Stimulated activated CD8-positive, alpha-beta memory T cell treated with anti-CD3 and anti-CD28 coated beads, Interleukin-12 subunit alpha, Interleukin-12 subunit beta, amount 100 ng/mL, for 24 hours (primary cell): ENCODE data around the gene NPDC1.
"Not testable (repeated sequence)": the region's sequence is repeated elsewhere in the genome, so short reads cannot be mapped to it uniquely, and the experiment has no call there.

ENCODE experiments used
- DNase-seq: peaks from one replicate; pipeline ENCODE4 v3.0.0-alpha.2; 2020; ENCODE audit errors: extremely low read depth

NPDC1 gene

GRCh38 chr9:137011156-137011555 lies 34.8 kb downstream of the NPDC1 start:
- DNase-seq, result no peak

GRCh38 chr9:137009938-137010732 lies 35.8 kb downstream of the NPDC1 start:
- DNase-seq, result no peak

- DNase-seq, result no peak
Observed at GRCh38 chr9:137009217-137009616, 36.8 kb downstream of the NPDC1 start.

- no peak for DNase-seq
Observed at GRCh38 chr9:137008312-137008711, 37.7 kb downstream of the NPDC1 start.

GRCh38 chr9:137007816-137008270 lies 38.1 kb downstream of the NPDC1 start:
- no peak for DNase-seq

GRCh38 chr9:137007108-137007815 lies 38.7 kb downstream of the NPDC1 start:
- DNase-seq, result no peak

- DNase-seq, result no peak
Observed at GRCh38 chr9:137006116-137007003, 39.6 kb downstream of the NPDC1 start.

GRCh38 chr9:137004285-137004684 lies 41.7 kb downstream of the NPDC1 start:
- DNase-seq, result not testable (repeated sequence)

GRCh38 chr9:137002646-137003041 lies 43.3 kb downstream of the NPDC1 start:
- no peak for DNase-seq

- no peak for DNase-seq
Observed at GRCh38 chr9:137001857-137002645, 43.9 kb downstream of the NPDC1 start.

GRCh38 chr9:137000177-137000930 lies 45.6 kb downstream of the NPDC1 start:
- DNase-seq, result no peak

GRCh38 chr9:136997830-136998234 lies 48.1 kb downstream of the NPDC1 start:
- no peak for DNase-seq

GRCh38 chr9:136997371-136997770 lies 48.6 kb downstream of the NPDC1 start:
- DNase-seq, result no peak

GRCh38 chr9:136996361-136997292 lies 49.4 kb downstream of the NPDC1 start, which contains the start of gene CLIC3:
Gene CLIC3, minus strand, starts transcription at chr9:136996568. Its CDS starts 25 bp downstream, at chr9:136996543.
- no peak for DNase-seq

- no peak for DNase-seq
Observed at GRCh38 chr9:136995772-136996311, 50.1 kb downstream of the NPDC1 start.

GRCh38 chr9:136995362-136995761 lies 50.6 kb downstream of the NPDC1 start:
- DNase-seq, result no peak

- no peak for DNase-seq
Observed at GRCh38 chr9:136994888-136995230, 51.1 kb downstream of the NPDC1 start.

- DNase-seq, result no peak
Observed at GRCh38 chr9:136994180-136994887, 51.6 kb downstream of the NPDC1 start.
